H9 (cell line): Measurements from ENCODE around the gene DUOXA2. TPM values are rescaled to one million over a fixed set of nuclear protein-coding genes. Genes with fewer than 3 reads are reported as not detected.

Experiments used
- DNase-seq: peaks from one replicate; pipeline ENCODE4 v3.0.0-alpha.2; 2017
- H2AFZ ChIP-seq: one replicate; pipeline ENCODE4 v1.6.1; 2013; ENCODE audit warnings: mild to moderate bottlenecking, low read length, control low read depth, moderate library complexity
- H2AK5ac ChIP-seq: 2 replicates; pipeline ENCODE4 v1.6.1; 2013; ENCODE audit warnings: low read length, control low read depth, mixed read lengths; ENCODE audit not compliant: insufficient read length
- H2BK120ac ChIP-seq: one replicate; pipeline ENCODE4 v1.6.1; 2013; ENCODE audit warnings: low read depth, mild to moderate bottlenecking, low read length, control low read depth, inconsistent platforms; ENCODE audit not compliant: poor library complexity, severe bottlenecking
- H2BK12ac ChIP-seq: 2 replicates; pipeline ENCODE4 v1.6.1; 2013; ENCODE audit warnings: low read length, control low read depth, mixed read lengths, low read depth; ENCODE audit not compliant: insufficient read length
- H2BK15ac ChIP-seq: 2 replicates; pipeline ENCODE4 v1.6.1; 2013; ENCODE audit warnings: low read depth, low read length, control low read depth
- H2BK20ac ChIP-seq: one replicate; pipeline ENCODE4 v1.6.1; 2013; ENCODE audit warnings: low read depth, mild to moderate bottlenecking, low read length, control low read depth, inconsistent platforms; ENCODE audit not compliant: poor library complexity, severe bottlenecking
- H2BK5ac ChIP-seq: 2 replicates; pipeline ENCODE4 v1.6.1; 2013; ENCODE audit warnings: low read length, control low read depth, mixed read lengths; ENCODE audit not compliant: insufficient read length
- H3K14ac ChIP-seq: 2 replicates; pipeline ENCODE4 v1.6.1; 2013; ENCODE audit warnings: low read length, control low read depth; ENCODE audit not compliant: insufficient read depth
- H3K18ac ChIP-seq: 2 replicates; pipeline ENCODE4 v1.6.1; 2013; ENCODE audit warnings: low read depth, mild to moderate bottlenecking, mixed read lengths, low read length, control low read depth; ENCODE audit not compliant: insufficient read length
- H3K23ac ChIP-seq: 2 replicates; pipeline ENCODE4 v1.6.1; 2013; ENCODE audit warnings: low read length, control low read depth, mixed read lengths, low read depth; ENCODE audit not compliant: insufficient read length
- H3K23me2 ChIP-seq: 2 replicates; pipeline ENCODE4 v1.6.1; 2013; ENCODE audit warnings: low read depth, mild to moderate bottlenecking, mixed read lengths, low read length, control low read depth; ENCODE audit not compliant: insufficient read length, poor library complexity, severe bottlenecking
- H3K27ac ChIP-seq: 2 replicates; pipeline ENCODE4 v1.5.1; 2013; ENCODE audit warnings: low read length, control low read depth, mixed read lengths, low read depth; ENCODE audit not compliant: insufficient read length
- H3K27me3 ChIP-seq: 2 replicates; pipeline ENCODE4 v1.6.1; 2013; ENCODE audit warnings: low read length, control low read depth, inconsistent platforms; ENCODE audit not compliant: insufficient read depth
- H3K4ac ChIP-seq: 2 replicates; pipeline ENCODE4 v1.6.1; 2013; ENCODE audit warnings: low read depth, mild to moderate bottlenecking, control low read depth, inconsistent platforms, low read length, moderate library complexity
- H3K4me1 ChIP-seq: 2 replicates; pipeline ENCODE4 v1.6.1; 2013; ENCODE audit warnings: low read length, control low read depth, inconsistent platforms; ENCODE audit not compliant: insufficient read depth
- H3K4me2 ChIP-seq: 2 replicates; pipeline ENCODE4 v1.6.1; 2013; ENCODE audit warnings: low read length, control low read depth, mixed read lengths; ENCODE audit not compliant: insufficient read length, insufficient read depth
- H3K56ac ChIP-seq: 2 replicates; pipeline ENCODE4 v1.6.1; 2013; ENCODE audit warnings: low read depth, mild to moderate bottlenecking, mixed read lengths, low read length, control low read depth; ENCODE audit not compliant: insufficient read length
- H3K79me1 ChIP-seq: 2 replicates; pipeline ENCODE4 v1.6.1; 2013; ENCODE audit warnings: low read depth, mild to moderate bottlenecking, moderate library complexity, low read length, control low read depth, inconsistent platforms; ENCODE audit not compliant: insufficient read depth, poor library complexity, severe bottlenecking
- H3K79me2 ChIP-seq: 2 replicates; pipeline ENCODE4 v1.6.1; 2013; ENCODE audit warnings: low read length, control low read depth, inconsistent platforms; ENCODE audit not compliant: insufficient read depth
- H3K9ac ChIP-seq: 2 replicates; pipeline ENCODE4 v1.6.1; 2013; ENCODE audit warnings: low read length, control low read depth, mixed read lengths; ENCODE audit not compliant: insufficient read length; ENCODE audit errors: extremely low read depth
- H3K9me3 ChIP-seq: one replicate; pipeline ENCODE4 v1.6.1; 2013; ENCODE audit warnings: low read depth, low read length, inconsistent platforms; ENCODE audit not compliant: control insufficient read depth
- H3T11ph ChIP-seq: one replicate; pipeline ENCODE4 v1.6.1; 2013; ENCODE audit warnings: mild to moderate bottlenecking, low read length, control low read depth, inconsistent platforms
- H4K20me1 ChIP-seq: one replicate; pipeline ENCODE4 v1.6.1; 2013; ENCODE audit not compliant: control insufficient read depth, insufficient read length, insufficient read depth
- H4K5ac ChIP-seq: 2 replicates; pipeline ENCODE4 v1.6.1; 2013; ENCODE audit warnings: low read depth, mild to moderate bottlenecking, mixed read lengths, low read length, control low read depth; ENCODE audit not compliant: insufficient read length
- H4K8ac ChIP-seq: replicated peaks from 2 replicates; pipeline ENCODE4 v1.6.1; 2013; ENCODE audit warnings: low read length, control low read depth, mixed read lengths, low read depth; ENCODE audit not compliant: insufficient read length
- H4K91ac ChIP-seq: 2 replicates; pipeline ENCODE4 v1.6.1; 2013; ENCODE audit warnings: low read depth, mild to moderate bottlenecking, moderate library complexity, mixed read lengths, low read length, control low read depth; ENCODE audit not compliant: insufficient read length
- H3K27ac Mint-ChIP-seq, 3 experiments: 2 replicates in 2 of 3; 3 replicates in 1 of 3; pipeline ENCODE4 v1.8.0; 2020 to 2021; ENCODE audit warnings: mixed read lengths in 3 of 3, mild to moderate bottlenecking in 1 of 3, moderate library complexity in 1 of 3
- H3K27me3 Mint-ChIP-seq: 2 replicates; pipeline ENCODE4 v1.8.0; 2021; ENCODE audit warnings: low read depth, mild to moderate bottlenecking, moderate library complexity, mixed read lengths
- H3K36me3 Mint-ChIP-seq, 3 experiments: 2 replicates in 2 of 3; 3 replicates in 1 of 3; pipeline ENCODE4 v1.8.0; 2020 to 2021; ENCODE audit warnings: low read depth in 3 of 3, mixed read lengths in 3 of 3; ENCODE audit not compliant: insufficient read depth in 1 of 3
- H3K4me1 Mint-ChIP-seq, 2 experiments: 2 replicates each; pipeline ENCODE4 v1.8.0; 2020; ENCODE audit warnings: mixed read lengths in 2 of 2
- H3K4me3 Mint-ChIP-seq, 2 experiments: 2 replicates in 1 of 2; 3 replicates in 1 of 2; pipeline ENCODE4 v1.8.0; 2020 to 2021; ENCODE audit warnings: mild to moderate bottlenecking in 2 of 2, mixed read lengths in 2 of 2, moderate library complexity in 1 of 2
- H3K9me3 Mint-ChIP-seq, 2 experiments: 2 replicates in 1 of 2; 3 replicates in 1 of 2; pipeline ENCODE4 v1.8.0; 2020; ENCODE audit warnings: mild to moderate bottlenecking in 2 of 2, mixed read lengths in 2 of 2, moderate library complexity in 1 of 2
- CTCF ChIP-seq: fragments of 200-600 bp; sonication (generic); conservative IDR thresholded peaks from 3 replicates; pipeline ENCODE4 v1.8.0; 2021; ENCODE audit warnings: antibody characterized with exemption, mild to moderate bottlenecking
- WGBS: extraction: QIAGEN DNeasy Blood & Tissue Kit; methylation state at CpG from one replicate; pipeline ENCODE4 v1.1.7; 2013; ENCODE audit warnings: missing lambda C conversion rate, low lambda C conversion rate, mixed read lengths; ENCODE audit not compliant: insufficient read length; ENCODE audit errors: extremely low coverage; 5-methylcytosine and 5-hydroxymethylcytosine counted together
- total RNA-seq: library from RNA; stranded (reverse); gene quantifications from 2 replicates; pipeline ENCODE4 v1.2.1, GENCODE V29; 2021

DUOXA2 gene
- total RNA-seq, 1 experiment from 2014 or later: not detected

- TF ChIP-seq CTCF: no peak
- H3K14ac ChIP-seq: no peak overlapping the region
- H4K91ac ChIP-seq: no peak overlapping the region
- no peak overlapping the region for H2BK5ac ChIP-seq
- no peaks in the 10 kb centered on the region for H4K20me1 ChIP-seq
- H3K9me3 ChIP-seq: no peaks in the 10 kb centered on the region
- no peak overlapping the region for H4K5ac ChIP-seq
- Mint-ChIP-seq H3K9me3 (no peaks in the 10 kb centered on the region), H3K27me3 (peaks cover 42% of the 10 kb centered on the region), H3K27ac (no peak overlapping the region), H3K4me1 (peaks cover 12 to 20% of the 10 kb centered on the region in 2 experiments), H3K4me3 (no peak overlapping the region), H3K36me3 (no peaks in the 10 kb centered on the region; a peak in 1 of 7 replicates)
- no peak overlapping the region for H2BK20ac ChIP-seq
- H3K4me1 ChIP-seq: peaks cover 6% of the 10 kb centered on the region; the same call in 1 of the 2 replicates
- no peak overlapping the region for H4K8ac ChIP-seq
- H3K56ac ChIP-seq: no peak overlapping the region
- no CpG with 5 or more reads among the region's 11 CpGs for WGBS
- H3T11ph ChIP-seq: no peak overlapping the region
- DNase-seq: no peak
- no peak overlapping the region for H3K18ac ChIP-seq
- H3K79me1 ChIP-seq: no peaks in the 10 kb centered on the region
- no peak overlapping the region for H2BK12ac ChIP-seq
- no peak overlapping the region for H3K27ac ChIP-seq
- H3K9ac ChIP-seq: no peak overlapping the region
- H2BK120ac ChIP-seq: no peak overlapping the region
- H3K79me2 ChIP-seq: no peaks in the 10 kb centered on the region
- H3K23ac ChIP-seq: no peak overlapping the region
- H3K23me2 ChIP-seq: no peaks in the 10 kb centered on the region
- H3K27me3 ChIP-seq: peaks cover 13% of the 10 kb centered on the region; the same call in 1 of the 2 replicates
- H2AK5ac ChIP-seq: no peak overlapping the region
- no peak overlapping the region for H3K4me2 ChIP-seq
- no peak overlapping the region for H2BK15ac ChIP-seq
- no peak overlapping the region for H3K4ac ChIP-seq
- no peak overlapping the region for H2AFZ ChIP-seq
These were observed 8.5 kb upstream of the DUOXA2 start for GRCh38 chr15:45105586-45105985.
